ENCODE results near the gene OSBPL1A.

DNA sequence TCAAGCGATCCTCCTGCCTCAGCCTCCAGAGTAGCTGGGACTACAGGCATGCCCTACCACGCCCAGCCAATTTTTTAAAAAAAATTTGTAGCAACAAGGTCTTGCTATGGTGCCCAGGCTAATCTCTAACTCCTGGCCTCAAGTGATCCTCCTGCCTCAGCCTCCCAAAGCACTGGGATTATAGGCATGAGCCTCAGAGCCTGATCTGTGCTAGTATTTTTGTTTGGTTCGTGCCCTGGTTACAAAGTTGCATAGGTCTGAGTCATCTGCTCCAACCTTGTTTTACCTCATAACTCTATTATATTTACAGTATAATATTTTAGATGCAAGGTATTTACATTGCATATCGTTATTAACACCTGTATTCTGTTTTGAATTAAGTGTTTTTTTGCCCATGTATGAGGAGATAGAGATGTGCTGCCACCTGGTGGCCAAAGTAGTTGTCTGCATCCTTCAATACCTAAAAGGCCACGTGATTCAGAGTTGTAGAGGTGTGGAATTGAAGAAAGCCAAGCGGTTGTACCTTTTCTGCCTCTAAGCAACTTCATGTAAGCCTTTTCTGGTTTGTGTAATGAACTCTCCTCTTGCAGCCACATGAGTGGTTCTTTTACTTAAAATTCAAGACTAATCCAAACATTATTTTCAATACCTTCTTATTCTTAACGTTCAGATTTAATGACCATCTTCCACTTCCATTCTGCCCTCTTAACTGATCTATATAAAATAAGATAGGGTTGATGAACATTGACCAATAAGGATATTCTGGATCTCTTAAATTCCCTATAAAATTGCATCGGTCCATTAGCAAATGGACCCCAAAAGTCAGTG is 278.7 kb downstream of the OSBPL1A start:
- TF ChIP-seq, protein P1, sequence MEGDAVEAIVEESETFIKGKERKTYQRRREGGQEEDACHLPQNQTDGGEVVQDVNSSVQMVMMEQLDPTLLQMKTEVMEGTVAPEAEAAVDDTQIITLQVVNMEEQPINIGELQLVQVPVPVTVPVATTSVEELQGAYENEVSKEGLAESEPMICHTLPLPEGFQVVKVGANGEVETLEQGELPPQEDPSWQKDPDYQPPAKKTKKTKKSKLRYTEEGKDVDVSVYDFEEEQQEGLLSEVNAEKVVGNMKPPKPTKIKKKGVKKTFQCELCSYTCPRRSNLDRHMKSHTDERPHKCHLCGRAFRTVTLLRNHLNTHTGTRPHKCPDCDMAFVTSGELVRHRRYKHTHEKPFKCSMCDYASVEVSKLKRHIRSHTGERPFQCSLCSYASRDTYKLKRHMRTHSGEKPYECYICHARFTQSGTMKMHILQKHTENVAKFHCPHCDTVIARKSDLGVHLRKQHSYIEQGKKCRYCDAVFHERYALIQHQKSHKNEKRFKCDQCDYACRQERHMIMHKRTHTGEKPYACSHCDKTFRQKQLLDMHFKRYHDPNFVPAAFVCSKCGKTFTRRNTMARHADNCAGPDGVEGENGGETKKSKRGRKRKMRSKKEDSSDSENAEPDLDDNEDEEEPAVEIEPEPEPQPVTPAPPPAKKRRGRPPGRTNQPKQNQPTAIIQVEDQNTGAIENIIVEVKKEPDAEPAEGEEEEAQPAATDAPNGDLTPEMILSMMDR (IDR thresholded peaks at IDR 0.05), result peak; percentile 92 to 97 (median 97)
- TF ChIP-seq POLR2A (IDR thresholded peaks at IDR 0.05), result no peak
